Stomach (tissue), 4 donors: Measurements from ENCODE around the gene PHTF2.

ENCODE experiments used
- POLR2A ChIP-seq, 4 donors: fragments of 450-650 bp; IDR thresholded peaks; one replicate each; pipeline ENCODE4 v1.6.1; 2016; ENCODE audit warnings: antibody characterized with exemption in 4 of 4, control low read depth in 2 of 4, mild to moderate bottlenecking in 1 of 4, moderate library complexity in 1 of 4
- POLR2AphosphoS5 ChIP-seq, 3 donors: sonication (generic); formaldehyde crosslinking; IDR thresholded peaks; one replicate each; pipeline ENCODE4 v1.6.1; 2016; ENCODE audit warnings: antibody characterized with exemption in 3 of 3
- TF ChIP-seq, protein P1 (sequence below), 7 experiments: fragments of 450-650 bp in 4 of 7; fragments of 200-600 bp in 3 of 7; sonication (generic) in 3 of 7; IDR thresholded peaks; one replicate each; pipeline ENCODE4 v1.5.1; 2016 to 2019; ENCODE audit warnings: antibody characterized with exemption in 7 of 7, control low read depth in 2 of 7, mild to moderate bottlenecking in 1 of 7

GRCh38 chr7:77759294-77759889 is 39.2 kb upstream of the PHTF2 start:
- TF ChIP-seq POLR2A (IDR thresholded peaks at IDR 0.05) (no peak), POLR2AphosphoS5 (IDR thresholded peaks at IDR 0.05) (peak in 1 of 3 donors; percentile 30)
- TF ChIP-seq, protein P1, sequence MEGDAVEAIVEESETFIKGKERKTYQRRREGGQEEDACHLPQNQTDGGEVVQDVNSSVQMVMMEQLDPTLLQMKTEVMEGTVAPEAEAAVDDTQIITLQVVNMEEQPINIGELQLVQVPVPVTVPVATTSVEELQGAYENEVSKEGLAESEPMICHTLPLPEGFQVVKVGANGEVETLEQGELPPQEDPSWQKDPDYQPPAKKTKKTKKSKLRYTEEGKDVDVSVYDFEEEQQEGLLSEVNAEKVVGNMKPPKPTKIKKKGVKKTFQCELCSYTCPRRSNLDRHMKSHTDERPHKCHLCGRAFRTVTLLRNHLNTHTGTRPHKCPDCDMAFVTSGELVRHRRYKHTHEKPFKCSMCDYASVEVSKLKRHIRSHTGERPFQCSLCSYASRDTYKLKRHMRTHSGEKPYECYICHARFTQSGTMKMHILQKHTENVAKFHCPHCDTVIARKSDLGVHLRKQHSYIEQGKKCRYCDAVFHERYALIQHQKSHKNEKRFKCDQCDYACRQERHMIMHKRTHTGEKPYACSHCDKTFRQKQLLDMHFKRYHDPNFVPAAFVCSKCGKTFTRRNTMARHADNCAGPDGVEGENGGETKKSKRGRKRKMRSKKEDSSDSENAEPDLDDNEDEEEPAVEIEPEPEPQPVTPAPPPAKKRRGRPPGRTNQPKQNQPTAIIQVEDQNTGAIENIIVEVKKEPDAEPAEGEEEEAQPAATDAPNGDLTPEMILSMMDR (IDR thresholded peaks at IDR 0.05): peak in 5 of 7 experiments; percentile 56 to 81 (median 77)
